GM23338 (cell line): Measurements from ENCODE around the gene CAMSAP1. TPM values are rescaled to one million over a fixed set of nuclear protein-coding genes. Genes with fewer than 3 reads are reported as not detected.

Experiments used
- ATAC-seq: fragments of 200-7000 bp; cut with Tn5 transposase; 3 replicates; pipeline ENCODE4 v1.9.1; 2020
- DNase-seq: peaks from one replicate; pipeline ENCODE4 v3.0.0-alpha.2; 2015; ENCODE audit warnings: low spot score
- H2AFZ ChIP-seq: fragments of 200-600 bp; sonication (generic); 2 replicates; pipeline ENCODE4 v1.8.0; 2016; ENCODE audit warnings: antibody characterized with exemption, mild to moderate bottlenecking, moderate library complexity
- H3F3A ChIP-seq: fragments of 200-600 bp; sonication (generic); replicated peaks from 2 replicates; pipeline ENCODE4 v1.8.0; 2017; ENCODE audit warnings: antibody characterized with exemption, mixed run types, low read depth
- H3K27ac ChIP-seq: fragments of 200-600 bp; sonication (generic); 2 replicates; pipeline ENCODE4 v1.6.1; 2016; ENCODE audit warnings: low read depth
- H3K27me3 ChIP-seq: fragments of 200-600 bp; sonication (generic); 2 replicates; pipeline ENCODE4 v1.8.0; 2016; ENCODE audit warnings: mild to moderate bottlenecking, mixed run types, moderate library complexity; ENCODE audit not compliant: insufficient read depth
- H3K36me3 ChIP-seq: fragments of 200-600 bp; sonication (generic); 2 replicates; pipeline ENCODE4 v1.8.0; 2016; ENCODE audit warnings: mild to moderate bottlenecking; ENCODE audit not compliant: insufficient read depth
- H3K4me1 ChIP-seq: fragments of 200-600 bp; sonication (generic); 2 replicates; pipeline ENCODE4 v1.8.0; 2016; ENCODE audit warnings: mild to moderate bottlenecking, moderate library complexity; ENCODE audit not compliant: insufficient read depth
- H3K4me2 ChIP-seq: fragments of 200-600 bp; sonication (generic); 2 replicates; pipeline ENCODE4 v1.7.1; 2017; ENCODE audit warnings: mixed run types
- H3K4me3 ChIP-seq: fragments of 200-600 bp; sonication (generic); 2 replicates; pipeline ENCODE4 v1.6.1; 2016; ENCODE audit warnings: mixed run types
- H3K79me2 ChIP-seq: fragments of 200-600 bp; sonication (generic); replicated peaks from 2 replicates; pipeline ENCODE4 v1.8.0; 2017; ENCODE audit warnings: mild to moderate bottlenecking; ENCODE audit not compliant: insufficient read depth
- H3K9me2 ChIP-seq: fragments of 200-600 bp; sonication (generic); 2 replicates; pipeline ENCODE4 v1.8.0; 2017; ENCODE audit not compliant: insufficient read depth
- H4K20me1 ChIP-seq: fragments of 200-600 bp; sonication (generic); replicated peaks from 2 replicates; pipeline ENCODE4 v1.8.0; 2017; ENCODE audit warnings: mild to moderate bottlenecking; ENCODE audit not compliant: insufficient read depth
- H3K27ac Mint-ChIP-seq: 2 replicates; pipeline ENCODE4 v1.8.0; 2020; ENCODE audit warnings: inconsistent platforms, mild to moderate bottlenecking, moderate library complexity, mixed read lengths
- H3K27me3 Mint-ChIP-seq: 3 replicates; pipeline ENCODE4 v1.8.0; 2022; ENCODE audit warnings: low read depth, mild to moderate bottlenecking, moderate library complexity, mixed read lengths, inconsistent platforms; ENCODE audit not compliant: insufficient read depth, poor library complexity
- H3K36me3 Mint-ChIP-seq: 3 replicates; pipeline ENCODE4 v1.8.0; 2021; ENCODE audit warnings: low read depth, mild to moderate bottlenecking, inconsistent platforms, moderate library complexity, mixed read lengths
- H3K4me1 Mint-ChIP-seq: 3 replicates; pipeline ENCODE4 v1.8.0; 2020; ENCODE audit warnings: mild to moderate bottlenecking, inconsistent platforms, mixed read lengths
- H3K4me3 Mint-ChIP-seq: 3 replicates; pipeline ENCODE4 v1.8.0; 2021; ENCODE audit warnings: moderate library complexity, mild to moderate bottlenecking, inconsistent platforms, mixed read lengths
- H3K9me3 Mint-ChIP-seq: 3 replicates; pipeline ENCODE4 v1.8.0; 2020; ENCODE audit warnings: moderate library complexity, mild to moderate bottlenecking, inconsistent platforms, mixed read lengths
- EZH2phosphoT487 ChIP-seq: fragments of 200-600 bp; sonication (generic); IDR thresholded peaks from one replicate; pipeline ENCODE4 v1.8.1; 2018; ENCODE audit warnings: antibody characterized with exemption; ENCODE audit not compliant: unreplicated experiment
- JUNB ChIP-seq: IDR thresholded peaks from one replicate; pipeline ENCODE4 v1.6.1; 2016; ENCODE audit warnings: antibody characterized with exemption; ENCODE audit not compliant: unreplicated experiment
- POLR2AphosphoS5 ChIP-seq: IDR thresholded peaks from 2 replicates; pipeline ENCODE4 v1.6.1; 2016; ENCODE audit warnings: antibody characterized with exemption, low read depth
- STAT1 ChIP-seq: IDR thresholded peaks from one replicate; pipeline ENCODE4 v1.6.1; 2016; ENCODE audit warnings: antibody characterized with exemption; ENCODE audit not compliant: unreplicated experiment
- ZNF331 ChIP-seq: fragments of 250-450 bp; sonication (Bioruptor Pico); IDR thresholded peaks from 2 replicates; pipeline ENCODE4 v1.5.0; 2020; ENCODE audit warnings: low read depth, mild to moderate bottlenecking, moderate library complexity
- polyA plus RNA-seq: library from polyadenylated mRNA; unstranded; fragments of >200 nt; fragmentation: Nextera tagmentation; extraction: Ambion mirVana; gene quantifications from 2 replicates; pipeline ENCODE4 v1.2.1, GENCODE V29; 2016
- total RNA-seq: library from RNA; depleted of rRNA; stranded (reverse); fragments of >200 nt; shearing (Covaris generic); gene quantifications from 2 replicates; pipeline ENCODE4 v1.2.3, GENCODE V29; 2014
- TF ChIP-seq, protein P1 (sequence below): fragments of 250-450 bp; sonication (Bioruptor Pico); IDR thresholded peaks from 2 replicates; pipeline ENCODE4 v1.5.0; 2020; ENCODE audit warnings: mild to moderate bottlenecking, moderate library complexity
- TF ChIP-seq, protein P2 (sequence below): IDR thresholded peaks from one replicate; pipeline ENCODE4 v1.6.1; 2018; ENCODE audit warnings: antibody characterized with exemption; ENCODE audit not compliant: unreplicated experiment

The CAMSAP1 gene
- total and polyA plus RNA-seq, 2 experiments from 2014 or later = 6.9 to 75.4 TPM

- TF ChIP-seq, protein P1, sequence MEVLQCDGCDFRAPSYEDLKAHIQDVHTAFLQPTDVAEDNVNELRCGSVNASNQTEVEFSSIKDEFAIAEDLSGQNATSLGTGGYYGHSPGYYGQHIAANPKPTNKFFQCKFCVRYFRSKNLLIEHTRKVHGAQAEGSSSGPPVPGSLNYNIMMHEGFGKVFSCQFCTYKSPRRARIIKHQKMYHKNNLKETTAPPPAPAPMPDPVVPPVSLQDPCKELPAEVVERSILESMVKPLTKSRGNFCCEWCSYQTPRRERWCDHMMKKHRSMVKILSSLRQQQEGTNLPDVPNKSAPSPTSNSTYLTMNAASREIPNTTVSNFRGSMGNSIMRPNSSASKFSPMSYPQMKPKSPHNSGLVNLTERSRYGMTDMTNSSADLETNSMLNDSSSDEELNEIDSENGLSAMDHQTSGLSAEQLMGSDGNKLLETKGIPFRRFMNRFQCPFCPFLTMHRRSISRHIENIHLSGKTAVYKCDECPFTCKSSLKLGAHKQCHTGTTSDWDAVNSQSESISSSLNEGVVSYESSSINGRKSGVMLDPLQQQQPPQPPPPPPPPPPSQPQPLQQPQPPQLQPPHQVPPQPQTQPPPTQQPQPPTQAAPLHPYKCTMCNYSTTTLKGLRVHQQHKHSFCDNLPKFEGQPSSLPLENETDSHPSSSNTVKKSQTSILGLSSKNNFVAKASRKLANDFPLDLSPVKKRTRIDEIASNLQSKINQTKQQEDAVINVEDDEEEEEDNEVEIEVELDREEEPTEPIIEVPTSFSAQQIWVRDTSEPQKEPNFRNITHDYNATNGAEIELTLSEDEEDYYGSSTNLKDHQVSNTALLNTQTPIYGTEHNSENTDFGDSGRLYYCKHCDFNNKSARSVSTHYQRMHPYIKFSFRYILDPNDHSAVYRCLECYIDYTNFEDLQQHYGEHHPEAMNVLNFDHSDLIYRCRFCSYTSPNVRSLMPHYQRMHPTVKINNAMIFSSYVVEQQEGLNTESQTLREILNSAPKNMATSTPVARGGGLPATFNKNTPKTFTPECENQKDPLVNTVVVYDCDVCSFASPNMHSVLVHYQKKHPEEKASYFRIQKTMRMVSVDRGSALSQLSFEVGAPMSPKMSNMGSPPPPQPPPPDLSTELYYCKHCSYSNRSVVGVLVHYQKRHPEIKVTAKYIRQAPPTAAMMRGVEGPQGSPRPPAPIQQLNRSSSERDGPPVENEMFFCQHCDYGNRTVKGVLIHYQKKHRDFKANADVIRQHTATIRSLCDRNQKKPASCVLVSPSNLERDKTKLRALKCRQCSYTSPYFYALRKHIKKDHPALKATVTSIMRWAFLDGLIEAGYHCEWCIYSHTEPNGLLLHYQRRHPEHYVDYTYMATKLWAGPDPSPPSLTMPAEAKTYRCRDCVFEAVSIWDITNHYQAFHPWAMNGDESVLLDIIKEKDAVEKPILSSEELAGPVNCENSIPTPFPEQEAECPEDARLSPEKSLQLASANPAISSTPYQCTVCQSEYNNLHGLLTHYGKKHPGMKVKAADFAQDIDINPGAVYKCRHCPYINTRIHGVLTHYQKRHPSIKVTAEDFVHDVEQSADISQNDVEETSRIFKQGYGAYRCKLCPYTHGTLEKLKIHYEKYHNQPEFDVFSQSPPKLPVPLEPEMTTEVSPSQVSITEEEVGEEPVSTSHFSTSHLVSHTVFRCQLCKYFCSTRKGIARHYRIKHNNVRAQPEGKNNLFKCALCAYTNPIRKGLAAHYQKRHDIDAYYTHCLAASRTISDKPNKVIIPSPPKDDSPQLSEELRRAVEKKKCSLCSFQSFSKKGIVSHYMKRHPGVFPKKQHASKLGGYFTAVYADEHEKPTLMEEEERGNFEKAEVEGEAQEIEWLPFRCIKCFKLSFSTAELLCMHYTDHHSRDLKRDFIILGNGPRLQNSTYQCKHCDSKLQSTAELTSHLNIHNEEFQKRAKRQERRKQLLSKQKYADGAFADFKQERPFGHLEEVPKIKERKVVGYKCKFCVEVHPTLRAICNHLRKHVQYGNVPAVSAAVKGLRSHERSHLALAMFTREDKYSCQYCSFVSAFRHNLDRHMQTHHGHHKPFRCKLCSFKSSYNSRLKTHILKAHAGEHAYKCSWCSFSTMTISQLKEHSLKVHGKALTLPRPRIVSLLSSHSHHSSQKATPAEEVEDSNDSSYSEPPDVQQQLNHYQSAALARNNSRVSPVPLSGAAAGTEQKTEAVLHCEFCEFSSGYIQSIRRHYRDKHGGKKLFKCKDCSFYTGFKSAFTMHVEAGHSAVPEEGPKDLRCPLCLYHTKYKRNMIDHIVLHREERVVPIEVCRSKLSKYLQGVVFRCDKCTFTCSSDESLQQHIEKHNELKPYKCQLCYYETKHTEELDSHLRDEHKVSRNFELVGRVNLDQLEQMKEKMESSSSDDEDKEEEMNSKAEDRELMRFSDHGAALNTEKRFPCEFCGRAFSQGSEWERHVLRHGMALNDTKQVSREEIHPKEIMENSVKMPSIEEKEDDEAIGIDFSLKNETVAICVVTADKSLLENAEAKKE (CRISPR knock-in tag) = no peak
- TF ChIP-seq ZNF331 (CRISPR knock-in tag) = no peak
Measured at GRCh38 chr9:135941288-135941995, 34.1 kb upstream of the CAMSAP1 start (continued).

DNA sequence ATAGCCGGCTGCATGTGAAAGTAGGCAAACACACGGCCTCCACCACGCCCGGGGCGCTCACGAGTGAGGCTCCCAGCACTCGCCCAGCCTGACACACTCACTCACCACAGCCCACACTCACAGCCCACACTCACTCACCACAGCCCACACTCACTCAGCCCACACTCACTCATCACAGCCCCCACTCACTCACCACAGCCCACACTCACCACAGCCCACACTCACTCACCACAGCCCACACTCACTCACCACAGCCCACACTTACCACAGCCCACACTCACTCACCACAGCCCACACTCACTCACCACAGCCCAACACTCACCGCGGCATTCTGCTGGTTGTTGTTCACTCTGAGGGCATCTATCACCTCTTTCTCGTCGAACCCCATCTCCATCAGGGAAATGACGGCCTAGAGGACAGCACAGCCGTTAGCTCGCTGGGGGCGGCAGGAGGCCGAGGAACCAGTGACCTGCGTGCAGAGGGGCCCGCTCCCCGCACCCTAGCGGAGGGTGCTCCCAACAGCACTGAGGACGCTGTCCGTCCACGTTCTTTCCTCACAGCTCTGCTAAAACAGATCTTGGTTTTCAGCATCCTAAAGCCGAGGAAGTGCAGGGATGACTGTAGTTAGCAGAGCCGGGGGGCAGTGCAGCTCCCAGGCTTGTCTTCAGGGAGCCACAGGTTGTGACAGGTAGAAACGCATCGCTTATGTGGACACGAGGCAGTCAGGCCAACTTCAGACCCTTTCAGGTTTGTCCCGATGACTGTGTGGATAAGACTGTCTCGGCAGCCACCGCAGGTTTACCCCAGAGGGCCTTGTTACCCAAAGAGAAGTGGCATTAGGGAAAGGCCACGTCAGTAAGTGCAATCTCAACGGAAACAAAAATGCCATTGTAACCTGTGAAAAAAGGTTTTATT is 32.3 kb upstream of the CAMSAP1 start:
- H3K4me2 ChIP-seq = no peak overlapping the region
- Mint-ChIP-seq H3K27me3 (peaks cover 2% of the 10 kb centered on the region), H3K4me3 (no peak overlapping the region), H3K9me3 (peaks cover 10% of the 10 kb centered on the region; the same call in 2 of the 3 replicates), H3K36me3 (peaks cover 72% of the 10 kb centered on the region), H3K4me1 (no peaks in the 10 kb centered on the region), H3K27ac (no peak overlapping the region)
- TF ChIP-seq EZH2phosphoT487 (no peak), POLR2AphosphoS5 (no peak), JUNB (no peak), STAT1 (no peak)
- TF ChIP-seq, protein P2, sequence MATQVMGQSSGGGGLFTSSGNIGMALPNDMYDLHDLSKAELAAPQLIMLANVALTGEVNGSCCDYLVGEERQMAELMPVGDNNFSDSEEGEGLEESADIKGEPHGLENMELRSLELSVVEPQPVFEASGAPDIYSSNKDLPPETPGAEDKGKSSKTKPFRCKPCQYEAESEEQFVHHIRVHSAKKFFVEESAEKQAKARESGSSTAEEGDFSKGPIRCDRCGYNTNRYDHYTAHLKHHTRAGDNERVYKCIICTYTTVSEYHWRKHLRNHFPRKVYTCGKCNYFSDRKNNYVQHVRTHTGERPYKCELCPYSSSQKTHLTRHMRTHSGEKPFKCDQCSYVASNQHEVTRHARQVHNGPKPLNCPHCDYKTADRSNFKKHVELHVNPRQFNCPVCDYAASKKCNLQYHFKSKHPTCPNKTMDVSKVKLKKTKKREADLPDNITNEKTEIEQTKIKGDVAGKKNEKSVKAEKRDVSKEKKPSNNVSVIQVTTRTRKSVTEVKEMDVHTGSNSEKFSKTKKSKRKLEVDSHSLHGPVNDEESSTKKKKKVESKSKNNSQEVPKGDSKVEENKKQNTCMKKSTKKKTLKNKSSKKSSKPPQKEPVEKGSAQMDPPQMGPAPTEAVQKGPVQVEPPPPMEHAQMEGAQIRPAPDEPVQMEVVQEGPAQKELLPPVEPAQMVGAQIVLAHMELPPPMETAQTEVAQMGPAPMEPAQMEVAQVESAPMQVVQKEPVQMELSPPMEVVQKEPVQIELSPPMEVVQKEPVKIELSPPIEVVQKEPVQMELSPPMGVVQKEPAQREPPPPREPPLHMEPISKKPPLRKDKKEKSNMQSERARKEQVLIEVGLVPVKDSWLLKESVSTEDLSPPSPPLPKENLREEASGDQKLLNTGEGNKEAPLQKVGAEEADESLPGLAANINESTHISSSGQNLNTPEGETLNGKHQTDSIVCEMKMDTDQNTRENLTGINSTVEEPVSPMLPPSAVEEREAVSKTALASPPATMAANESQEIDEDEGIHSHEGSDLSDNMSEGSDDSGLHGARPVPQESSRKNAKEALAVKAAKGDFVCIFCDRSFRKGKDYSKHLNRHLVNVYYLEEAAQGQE = no peak
- H3K4me3 ChIP-seq = no peak overlapping the region
- H3K4me1 ChIP-seq = no peaks in the 10 kb centered on the region
- H3K79me2 ChIP-seq = peaks cover 11% of the 10 kb centered on the region
- no peaks in the 10 kb centered on the region; the same call in none of the 2 replicates for H4K20me1 ChIP-seq
- no peaks in the 10 kb centered on the region for H3F3A ChIP-seq
- no peak overlapping the region for H2AFZ ChIP-seq
- H3K27me3 ChIP-seq = no peaks in the 10 kb centered on the region
- ATAC-seq (no peak), DNase-seq (no peak)
- H3K36me3 ChIP-seq = peaks cover 30% of the 10 kb centered on the region
- H3K27ac ChIP-seq = no peak overlapping the region
- H3K9me2 ChIP-seq = no peaks in the 10 kb centered on the region
